Liver (tissue), 9 donors: ENCODE results near the gene CNNM2. TPM values are rescaled to one million over a fixed set of nuclear protein-coding genes. Genes with fewer than 3 reads are reported as not detected.

Source experiments
- DNase-seq: peaks from one replicate; pipeline ENCODE4 v3.0.0-alpha.2; 2017; ENCODE audit warnings: low spot score
- H3K27ac ChIP-seq, 2 donors: one replicate each; pipeline ENCODE4 v1.7.0; 2013; ENCODE audit warnings: inconsistent platforms in 2 of 2, low read length in 2 of 2, control low read depth in 1 of 2, low read depth in 1 of 2, mild to moderate bottlenecking in 1 of 2
- H3K27me3 ChIP-seq, 4 donors: one replicate each; pipeline versions ENCODE4 v1.6.1 to v1.7.0; 2013; ENCODE audit warnings: low read length in 3 of 4, inconsistent platforms in 1 of 4, mild to moderate bottlenecking in 1 of 4, moderate library complexity in 1 of 4; ENCODE audit not compliant: control insufficient read depth in 4 of 4, insufficient read depth in 4 of 4
- H3K36me3 ChIP-seq, 4 donors: one replicate each; pipeline versions ENCODE4 v1.6.1 to v1.7.0; 2013; ENCODE audit warnings: low read length in 3 of 4, mild to moderate bottlenecking in 3 of 4, low read depth in 1 of 4, moderate library complexity in 1 of 4; ENCODE audit not compliant: control insufficient read depth in 4 of 4, insufficient read depth in 3 of 4
- H3K4me1 ChIP-seq, 4 donors: one replicate each; pipeline versions ENCODE4 v1.6.1 to v1.7.0; 2013; ENCODE audit warnings: low read length in 3 of 4, mild to moderate bottlenecking in 3 of 4, moderate library complexity in 1 of 4; ENCODE audit not compliant: control insufficient read depth in 4 of 4, insufficient read depth in 4 of 4
- H3K4me3 ChIP-seq, 3 donors: one replicate each; pipeline versions ENCODE4 v1.6.1 to v1.7.0; 2013; ENCODE audit warnings: low read length in 3 of 3, control low read depth in 1 of 3, low read depth in 1 of 3, mild to moderate bottlenecking in 1 of 3
- H3K9ac ChIP-seq, 2 donors: one replicate each; pipeline ENCODE4 v1.7.0; 2013; ENCODE audit warnings: low read length in 2 of 2, mild to moderate bottlenecking in 2 of 2, moderate library complexity in 2 of 2, control low read depth in 1 of 2, low read depth in 1 of 2
- H3K9me3 ChIP-seq, 4 donors: one replicate each; pipeline versions ENCODE4 v1.6.1 to v1.7.0; 2013; ENCODE audit warnings: low read length in 3 of 4; ENCODE audit not compliant: control insufficient read depth in 4 of 4
- ATF3 ChIP-seq: IDR thresholded peaks from 2 replicates; pipeline ENCODE4 v1.6.1; 2016; ENCODE audit warnings: antibody characterized with exemption
- EGR1 ChIP-seq, 2 donors: IDR thresholded peaks; 2 replicates each; pipeline ENCODE4 v1.6.1; 2016 to 2018; ENCODE audit warnings: antibody characterized with exemption in 2 of 2, low read depth in 2 of 2
- FOXA1 ChIP-seq: IDR thresholded peaks from 2 replicates; pipeline ENCODE4 v1.6.1; 2016; ENCODE audit warnings: antibody characterized with exemption
- FOXA2 ChIP-seq: IDR thresholded peaks from 2 replicates; pipeline ENCODE4 v1.6.1; 2016; ENCODE audit warnings: antibody characterized with exemption
- GABPA ChIP-seq, 2 donors: IDR thresholded peaks in 1 of 2; conservative IDR thresholded peaks in 1 of 2; 2 replicates each; pipeline ENCODE4 v1.6.1; 2016; ENCODE audit warnings: antibody characterized with exemption in 2 of 2, mild to moderate bottlenecking in 1 of 2, moderate library complexity in 1 of 2
- HNF4A ChIP-seq, 2 donors: conservative IDR thresholded peaks; 2 replicates each; pipeline ENCODE4 v1.6.1; 2016; ENCODE audit warnings: antibody characterized with exemption in 2 of 2, mild to moderate bottlenecking in 2 of 2
- HNF4G ChIP-seq: IDR thresholded peaks from 2 replicates; pipeline ENCODE4 v1.6.1; 2016; ENCODE audit warnings: antibody characterized with exemption
- JUND ChIP-seq, 2 donors: IDR thresholded peaks; 2 replicates each; pipeline ENCODE4 v1.6.1; 2016; ENCODE audit warnings: antibody characterized with exemption in 2 of 2
- NR2F2 ChIP-seq: IDR thresholded peaks from 2 replicates; pipeline ENCODE4 v1.6.1; 2016; ENCODE audit warnings: antibody characterized with exemption
- RAD21 ChIP-seq, 2 donors: IDR thresholded peaks; 2 replicates each; pipeline ENCODE4 v1.6.1; 2016; ENCODE audit warnings: antibody characterized with exemption in 2 of 2, mild to moderate bottlenecking in 2 of 2
- REST ChIP-seq: IDR thresholded peaks from 2 replicates; pipeline ENCODE4 v1.6.1; 2016; ENCODE audit warnings: antibody characterized with exemption, mild to moderate bottlenecking
- RXRA ChIP-seq, 2 donors: IDR thresholded peaks; 2 replicates each; pipeline ENCODE4 v1.6.1; 2017 to 2018; ENCODE audit warnings: antibody characterized with exemption in 2 of 2, mild to moderate bottlenecking in 1 of 2
- SP1 ChIP-seq: IDR thresholded peaks from 2 replicates; pipeline ENCODE4 v1.6.1; 2018; ENCODE audit warnings: antibody characterized with exemption, mild to moderate bottlenecking
- TAF1 ChIP-seq: conservative IDR thresholded peaks from 2 replicates; pipeline ENCODE4 v1.6.1; 2016; ENCODE audit warnings: antibody characterized with exemption, mild to moderate bottlenecking
- YY1 ChIP-seq: IDR thresholded peaks from 2 replicates; pipeline ENCODE4 v1.6.1; 2016; ENCODE audit warnings: antibody characterized with exemption, mild to moderate bottlenecking
- WGBS: extraction: QIAGEN DNeasy Blood & Tissue Kit; methylation state at CpG from one replicate; pipeline ENCODE4 v1.1.7; 2013; 5-methylcytosine and 5-hydroxymethylcytosine counted together
- polyA plus RNA-seq, 2 donors: library from polyadenylated mRNA; stranded (reverse) in 1 of 2; unstranded in 1 of 2; fragments of 200-250 nt in 1 of 2; fragments of >200 nt in 1 of 2; fragmentation: Nextera tagmentation in 1 of 2; extraction: Ambion mirVana in 1 of 2; gene quantifications; one replicate each; pipeline versions ENCODE4 v1.2.1 to v1.2.3, GENCODE V29; 2013 to 2015
- total RNA-seq, 2 donors: library from RNA; depleted of rRNA; stranded (reverse); fragments of >200 nt; gene quantifications; one replicate each; pipeline ENCODE4 v1.2.3, GENCODE V29; 2014
- TF ChIP-seq, protein P1 (sequence below): IDR thresholded peaks from 2 replicates; pipeline ENCODE4 v1.6.1; 2016; ENCODE audit warnings: antibody characterized with exemption
- TF ChIP-seq, protein P2 (sequence below): IDR thresholded peaks from 2 replicates; pipeline ENCODE4 v1.6.1; 2016; ENCODE audit warnings: antibody characterized with exemption
- TF ChIP-seq, protein P3 (sequence below): fragments of 150-350 bp; IDR thresholded peaks from 2 replicates; pipeline ENCODE4 v1.5.1; 2017; ENCODE audit warnings: improper control_type of control experiment, low read depth, low read length; ENCODE audit not compliant: missing input control
- donor health status: healthy.
- donor health status: healthy.
- donor health status: healthy.
- donor health status: healthy.
- donor health status: healthy.

Gene CNNM2
- total RNA-seq, result 10 to 100 TPM; 10.2 to 10.8 TPM
- polyA plus RNA-seq, result 1 to 10 TPM; 2.0 to 3.7 TPM

DNA sequence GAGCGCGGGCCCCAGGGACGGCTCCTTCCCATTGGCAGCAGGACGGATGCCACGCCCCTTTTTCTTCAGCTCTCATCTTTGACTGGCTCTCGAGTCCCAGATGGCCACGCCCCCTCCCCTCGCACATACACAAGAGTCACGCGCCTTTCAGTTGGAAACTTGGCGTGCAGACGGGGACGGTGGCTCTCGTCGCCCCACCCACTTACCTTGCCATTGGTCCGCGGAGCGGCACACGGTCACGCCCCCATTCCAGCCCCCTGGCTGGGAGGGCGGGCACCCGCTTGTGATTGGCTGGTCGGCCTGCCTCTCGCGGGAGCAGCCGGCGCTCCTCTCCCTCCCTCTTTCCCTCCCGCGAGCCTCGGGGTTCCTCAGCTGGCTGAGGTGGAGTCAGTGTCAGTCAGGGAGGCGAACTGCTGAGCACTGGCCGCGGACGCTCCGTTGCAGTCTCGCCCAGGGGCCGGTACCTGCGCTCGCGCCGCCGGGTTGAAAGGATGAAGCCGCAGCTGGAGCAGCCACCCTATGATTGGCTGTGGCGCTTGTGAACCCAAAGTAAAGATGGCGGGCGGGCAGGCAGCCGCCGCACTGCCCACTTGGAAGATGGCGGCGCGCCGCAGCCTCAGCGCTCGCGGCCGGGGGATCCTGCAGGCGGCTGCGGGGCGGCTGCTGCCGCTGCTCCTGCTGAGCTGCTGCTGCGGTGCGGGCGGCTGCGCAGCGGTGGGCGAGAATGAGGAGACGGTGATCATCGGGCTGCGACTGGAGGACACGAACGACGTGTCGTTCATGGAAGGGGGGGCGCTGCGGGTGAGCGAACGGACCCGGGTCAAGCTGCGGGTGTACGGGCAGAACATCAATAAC is at the start of gene CNNM2:
Gene CNNM2, plus strand, starts transcription at position 333 of the 855 bp plus-strand sequence. Its CDS starts 187 bp downstream, at position 520.
- TF ChIP-seq ATF3, result no peak
- TF ChIP-seq RAD21 (IDR thresholded peaks at IDR 0.05), result no peak
- no peak for TF ChIP-seq HNF4A (conservative IDR thresholded peaks at IDR 0.05)
- TF ChIP-seq HNF4G, result no peak
- TF ChIP-seq, protein P1, sequence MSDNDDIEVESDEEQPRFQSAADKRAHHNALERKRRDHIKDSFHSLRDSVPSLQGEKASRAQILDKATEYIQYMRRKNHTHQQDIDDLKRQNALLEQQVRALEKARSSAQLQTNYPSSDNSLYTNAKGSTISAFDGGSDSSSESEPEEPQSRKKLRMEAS, result peak; percentile 85
- TF ChIP-seq GABPA (IDR thresholded peaks at IDR 0.05 in 1 of 2, conservative IDR thresholded peaks at IDR 0.05 in 1 of 2), result no peak
- TF ChIP-seq JUND (IDR thresholded peaks at IDR 0.05), result no peak
- TF ChIP-seq, protein P2, sequence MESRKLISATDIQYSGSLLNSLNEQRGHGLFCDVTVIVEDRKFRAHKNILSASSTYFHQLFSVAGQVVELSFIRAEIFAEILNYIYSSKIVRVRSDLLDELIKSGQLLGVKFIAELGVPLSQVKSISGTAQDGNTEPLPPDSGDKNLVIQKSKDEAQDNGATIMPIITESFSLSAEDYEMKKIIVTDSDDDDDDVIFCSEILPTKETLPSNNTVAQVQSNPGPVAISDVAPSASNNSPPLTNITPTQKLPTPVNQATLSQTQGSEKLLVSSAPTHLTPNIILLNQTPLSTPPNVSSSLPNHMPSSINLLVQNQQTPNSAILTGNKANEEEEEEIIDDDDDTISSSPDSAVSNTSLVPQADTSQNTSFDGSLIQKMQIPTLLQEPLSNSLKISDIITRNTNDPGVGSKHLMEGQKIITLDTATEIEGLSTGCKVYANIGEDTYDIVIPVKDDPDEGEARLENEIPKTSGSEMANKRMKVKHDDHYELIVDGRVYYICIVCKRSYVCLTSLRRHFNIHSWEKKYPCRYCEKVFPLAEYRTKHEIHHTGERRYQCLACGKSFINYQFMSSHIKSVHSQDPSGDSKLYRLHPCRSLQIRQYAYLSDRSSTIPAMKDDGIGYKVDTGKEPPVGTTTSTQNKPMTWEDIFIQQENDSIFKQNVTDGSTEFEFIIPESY, result peak; percentile 97
- TF ChIP-seq TAF1, result no peak
- peak in 1 of 2 donors; percentile 37 for TF ChIP-seq EGR1 (IDR thresholded peaks at IDR 0.05; ENCODE audit: low read depth in 2 of 2)
- TF ChIP-seq RXRA (IDR thresholded peaks at IDR 0.05), result no peak
- no peak for TF ChIP-seq FOXA1
- peak; percentile 96 for TF ChIP-seq SP1
- TF ChIP-seq, protein P3, sequence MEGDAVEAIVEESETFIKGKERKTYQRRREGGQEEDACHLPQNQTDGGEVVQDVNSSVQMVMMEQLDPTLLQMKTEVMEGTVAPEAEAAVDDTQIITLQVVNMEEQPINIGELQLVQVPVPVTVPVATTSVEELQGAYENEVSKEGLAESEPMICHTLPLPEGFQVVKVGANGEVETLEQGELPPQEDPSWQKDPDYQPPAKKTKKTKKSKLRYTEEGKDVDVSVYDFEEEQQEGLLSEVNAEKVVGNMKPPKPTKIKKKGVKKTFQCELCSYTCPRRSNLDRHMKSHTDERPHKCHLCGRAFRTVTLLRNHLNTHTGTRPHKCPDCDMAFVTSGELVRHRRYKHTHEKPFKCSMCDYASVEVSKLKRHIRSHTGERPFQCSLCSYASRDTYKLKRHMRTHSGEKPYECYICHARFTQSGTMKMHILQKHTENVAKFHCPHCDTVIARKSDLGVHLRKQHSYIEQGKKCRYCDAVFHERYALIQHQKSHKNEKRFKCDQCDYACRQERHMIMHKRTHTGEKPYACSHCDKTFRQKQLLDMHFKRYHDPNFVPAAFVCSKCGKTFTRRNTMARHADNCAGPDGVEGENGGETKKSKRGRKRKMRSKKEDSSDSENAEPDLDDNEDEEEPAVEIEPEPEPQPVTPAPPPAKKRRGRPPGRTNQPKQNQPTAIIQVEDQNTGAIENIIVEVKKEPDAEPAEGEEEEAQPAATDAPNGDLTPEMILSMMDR, result no peak
- peak; percentile 99 for TF ChIP-seq YY1
- no peak for TF ChIP-seq FOXA2
- no peak for TF ChIP-seq NR2F2
- H3K9me3 ChIP-seq, result no peaks in the 10 kb centered on the region
- WGBS, result under 1% methylated on average over 80 of the region's 80 CpGs
- peaks cover 9 to 46% (median 36%) of the 10 kb centered on the region in 4 donors for H3K4me1 ChIP-seq
- H3K27ac ChIP-seq, result peak within 1 kb of the TSS; percentile 69 to 87
- H3K4me3 ChIP-seq, result peak within 1 kb of the TSS; percentile 83 to 99 (median 90)
- no peaks in the 10 kb centered on the region for H3K27me3 ChIP-seq
- H3K36me3 ChIP-seq, result no peaks in the 10 kb centered on the region
- H3K9ac ChIP-seq, result peak within 1 kb of the TSS; percentile 24 to 49
- DNase-seq, result peak; percentile 99

GRCh38 chr10:102868911-102869257 is 49.2 kb upstream of the CNNM2 start:
- no peaks in the 10 kb centered on the region for H3K9me3 ChIP-seq
- H3K36me3 ChIP-seq, result no peaks in the 10 kb centered on the region
- peaks cover 1 to 21% (median 7%) of the 10 kb centered on the region in 4 donors for H3K4me1 ChIP-seq
- WGBS, result 49% methylated on average over 5 of the region's 5 CpGs
- TF ChIP-seq, protein P3, result no peak
- no peak for TF ChIP-seq REST
- no peak for TF ChIP-seq RXRA (IDR thresholded peaks at IDR 0.05)
- TF ChIP-seq YY1, result no peak
- TF ChIP-seq HNF4A (conservative IDR thresholded peaks at IDR 0.05), result no peak
- TF ChIP-seq, protein P1, result no peak
- no peak for TF ChIP-seq HNF4G
- no peak for TF ChIP-seq EGR1 (IDR thresholded peaks at IDR 0.05; ENCODE audit: low read depth in 2 of 2)
- no peak for TF ChIP-seq TAF1
- TF ChIP-seq ATF3, result no peak
- peak overlapping the region; percentile 54 to 74 (median 57) for H3K4me3 ChIP-seq
- no peaks in the 10 kb centered on the region for H3K27me3 ChIP-seq
- DNase-seq, result no peak
- no peak overlapping the region for H3K9ac ChIP-seq
- peak overlapping the region in 1 of 2 donors; percentile 35 for H3K27ac ChIP-seq
